GM12878 (cell line): ENCODE data around the gene EPB41. TPM values are rescaled to one million over a fixed set of nuclear protein-coding genes. Genes with fewer than 3 reads are reported as not detected.

Source experiments
- BMI1 ChIP-seq: fragments of 450-650 bp; IDR thresholded peaks from 2 replicates; pipeline ENCODE4 v1.6.1; 2016; ENCODE audit warnings: mild to moderate bottlenecking, moderate library complexity, borderline replicate concordance
- CHD2 ChIP-seq: IDR thresholded peaks from 2 replicates; pipeline ENCODE4 v1.6.1; 2011; ENCODE audit warnings: low read depth, low read length, improper control_type of control experiment, borderline replicate concordance
- CREM ChIP-seq: IDR thresholded peaks from 2 replicates; pipeline ENCODE4 v1.6.1; 2014; ENCODE audit warnings: antibody characterized with exemption, low read depth
- DPF2 ChIP-seq: fragments of 450-650 bp; IDR thresholded peaks from 2 replicates; pipeline ENCODE4 v1.6.1; 2017; ENCODE audit warnings: mild to moderate bottlenecking
- KDM1A ChIP-seq: fragments of 200-600 bp; sonication (generic); IDR thresholded peaks from 2 replicates; pipeline ENCODE4 v1.6.1; 2016; ENCODE audit warnings: borderline replicate concordance
- MEF2A ChIP-seq: IDR thresholded peaks from 2 replicates; pipeline ENCODE4 v1.6.1; 2011; ENCODE audit warnings: low read depth, mild to moderate bottlenecking, low read length, moderate library complexity; ENCODE audit not compliant: insufficient read depth
- NR2C2 ChIP-seq: IDR thresholded peaks from 2 replicates; pipeline ENCODE4 v1.6.1; 2011; ENCODE audit warnings: borderline replicate concordance, low read depth; ENCODE audit not compliant: control insufficient read depth, insufficient read length
- NR2F1 ChIP-seq: fragments of 450-650 bp; conservative IDR thresholded peaks from 2 replicates; pipeline ENCODE4 v1.6.1; 2017; ENCODE audit warnings: mild to moderate bottlenecking
- PAX8 ChIP-seq: fragments of 450-650 bp; IDR thresholded peaks from 2 replicates; pipeline ENCODE4 v1.6.1; 2017; ENCODE audit warnings: mild to moderate bottlenecking, moderate library complexity
- POLR2A ChIP-seq: IDR thresholded peaks from 2 replicates; pipeline ENCODE4 v1.6.1; 2011; ENCODE audit warnings: low read depth, mild to moderate bottlenecking, low read length
- RB1 ChIP-seq: fragments of 450-650 bp; formaldehyde crosslinking; IDR thresholded peaks from 2 replicates; pipeline ENCODE4 v1.6.1; 2017; ENCODE audit warnings: mild to moderate bottlenecking, borderline replicate concordance
- RUNX3 ChIP-seq: IDR thresholded peaks from 2 replicates; pipeline ENCODE4 v1.6.1; 2012; ENCODE audit warnings: low read length, inconsistent platforms
- SIN3A ChIP-seq: IDR thresholded peaks from 2 replicates; pipeline ENCODE4 v1.6.1; 2012; ENCODE audit warnings: low read depth, low read length, improper control_type of control experiment
- SUZ12 ChIP-seq: fragments of 200-600 bp; sonication (generic); IDR thresholded peaks from one replicate; pipeline ENCODE4 v1.6.1; 2018; ENCODE audit warnings: antibody characterized with exemption, mild to moderate bottlenecking; ENCODE audit not compliant: unreplicated experiment
- ZNF207 ChIP-seq: fragments of 450-650 bp; IDR thresholded peaks from 2 replicates; pipeline ENCODE4 v1.6.1; 2014; ENCODE audit warnings: antibody characterized with exemption, mild to moderate bottlenecking, borderline replicate concordance
- polyA plus RNA-seq, 11 experiments: library from polyadenylated mRNA; depleted of rRNA in 4 of 11; unstranded in 6 of 11; stranded (reverse) in 5 of 11; fragments of >200 nt; fragmentation: Nextera tagmentation in 4 of 11; fragmentation: Illumina TruSeq in 1 of 11; extraction: Ambion mirVana in 4 of 11; extraction: Trizol in 1 of 11; gene quantifications; 1 replicate in 1 of 11; 2 replicates in 10 of 11; pipeline versions ENCODE4 v1.2.1 to v1.2.3, GENCODE V29; 2011 to 2016; ENCODE audit warnings: inconsistent platforms in 2 of 11, missing spikeins in 2 of 11, low read depth in 1 of 11
- total RNA-seq, 4 experiments: library from RNA; depleted of rRNA in 3 of 4; stranded (reverse); fragments of >200 nt in 3 of 4; fragmentation: Illumina TruSeq in 1 of 4; extraction: Trizol in 1 of 4; gene quantifications; 2 replicates each; pipeline versions ENCODE4 v1.2.1 to v1.2.3, GENCODE V29; 2013 to 2021
- TF ChIP-seq, protein P1 (sequence below): IDR thresholded peaks from 2 replicates; pipeline ENCODE4 v1.6.1; 2012; ENCODE audit warnings: low read length, inconsistent platforms
- TF ChIP-seq, protein P2 (sequence below): fragments of 450-650 bp; formaldehyde crosslinking; IDR thresholded peaks from 2 replicates; pipeline ENCODE4 v1.4.0; 2022; ENCODE audit warnings: mild to moderate bottlenecking, moderate library complexity
- TF ChIP-seq, protein P3 (sequence below): IDR thresholded peaks from 2 replicates; pipeline ENCODE4 v1.6.1; 2012; ENCODE audit warnings: improper control_type of control experiment, low read depth, low read length; ENCODE audit not compliant: insufficient replicate concordance
- TF ChIP-seq, protein P4 (sequence below): fragments of 450-650 bp; IDR thresholded peaks from 2 replicates; pipeline ENCODE4 v1.6.1; 2016; ENCODE audit warnings: mild to moderate bottlenecking

EPB41 gene
- total and polyA plus RNA-seq, 10 of the 15 experiments (the other 5 are each of a cell fraction or from before 2014, with no cell fraction given), result 1.1 to 77.6 (median 58.8) TPM

DNA sequence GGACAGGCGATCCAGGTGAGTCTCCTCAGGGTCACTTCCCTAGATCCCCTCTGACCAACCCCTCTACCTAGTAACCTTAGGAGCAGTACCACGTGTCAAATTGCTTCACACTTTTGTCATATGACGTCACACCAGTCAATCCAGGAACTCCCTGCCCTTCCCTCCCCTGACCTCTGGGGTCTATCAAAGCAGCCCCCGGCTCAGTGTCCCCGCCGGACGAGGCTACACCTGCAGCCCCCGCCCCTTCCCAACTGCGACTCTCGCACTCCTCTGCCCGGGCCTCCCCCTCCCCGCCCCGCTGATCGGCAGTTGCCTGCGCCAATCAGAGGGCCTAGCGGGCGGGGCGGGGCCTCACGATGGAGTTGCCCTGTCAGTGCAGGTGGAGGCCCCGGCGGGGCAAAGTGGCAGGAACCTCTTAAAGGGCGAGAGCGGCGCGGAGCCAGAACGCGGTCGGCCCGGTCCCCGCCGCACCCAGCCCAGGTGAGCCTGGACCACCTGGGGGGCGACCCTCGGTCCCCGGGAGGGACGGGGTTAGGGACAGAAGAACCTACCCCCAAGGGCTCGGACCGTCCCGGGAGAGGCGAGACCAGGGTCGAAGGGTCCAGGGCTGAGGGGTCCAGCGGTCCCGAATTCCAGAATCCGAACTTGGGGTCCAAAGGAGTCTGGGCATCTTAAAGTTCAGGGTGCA lies 27.5 kb upstream of the EPB41 start (continued):
- TF ChIP-seq SIN3A, result peak; percentile 11; the same call in 1 of the 2 replicates
- peak; percentile 87 for TF ChIP-seq CHD2
- TF ChIP-seq, protein P1, sequence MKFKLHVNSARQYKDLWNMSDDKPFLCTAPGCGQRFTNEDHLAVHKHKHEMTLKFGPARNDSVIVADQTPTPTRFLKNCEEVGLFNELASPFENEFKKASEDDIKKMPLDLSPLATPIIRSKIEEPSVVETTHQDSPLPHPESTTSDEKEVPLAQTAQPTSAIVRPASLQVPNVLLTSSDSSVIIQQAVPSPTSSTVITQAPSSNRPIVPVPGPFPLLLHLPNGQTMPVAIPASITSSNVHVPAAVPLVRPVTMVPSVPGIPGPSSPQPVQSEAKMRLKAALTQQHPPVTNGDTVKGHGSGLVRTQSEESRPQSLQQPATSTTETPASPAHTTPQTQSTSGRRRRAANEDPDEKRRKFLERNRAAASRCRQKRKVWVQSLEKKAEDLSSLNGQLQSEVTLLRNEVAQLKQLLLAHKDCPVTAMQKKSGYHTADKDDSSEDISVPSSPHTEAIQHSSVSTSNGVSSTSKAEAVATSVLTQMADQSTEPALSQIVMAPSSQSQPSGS, result no peak
- no peak for TF ChIP-seq RUNX3
- no peak for TF ChIP-seq SUZ12
- peak; percentile 92 for TF ChIP-seq CREM
- TF ChIP-seq, protein P2, sequence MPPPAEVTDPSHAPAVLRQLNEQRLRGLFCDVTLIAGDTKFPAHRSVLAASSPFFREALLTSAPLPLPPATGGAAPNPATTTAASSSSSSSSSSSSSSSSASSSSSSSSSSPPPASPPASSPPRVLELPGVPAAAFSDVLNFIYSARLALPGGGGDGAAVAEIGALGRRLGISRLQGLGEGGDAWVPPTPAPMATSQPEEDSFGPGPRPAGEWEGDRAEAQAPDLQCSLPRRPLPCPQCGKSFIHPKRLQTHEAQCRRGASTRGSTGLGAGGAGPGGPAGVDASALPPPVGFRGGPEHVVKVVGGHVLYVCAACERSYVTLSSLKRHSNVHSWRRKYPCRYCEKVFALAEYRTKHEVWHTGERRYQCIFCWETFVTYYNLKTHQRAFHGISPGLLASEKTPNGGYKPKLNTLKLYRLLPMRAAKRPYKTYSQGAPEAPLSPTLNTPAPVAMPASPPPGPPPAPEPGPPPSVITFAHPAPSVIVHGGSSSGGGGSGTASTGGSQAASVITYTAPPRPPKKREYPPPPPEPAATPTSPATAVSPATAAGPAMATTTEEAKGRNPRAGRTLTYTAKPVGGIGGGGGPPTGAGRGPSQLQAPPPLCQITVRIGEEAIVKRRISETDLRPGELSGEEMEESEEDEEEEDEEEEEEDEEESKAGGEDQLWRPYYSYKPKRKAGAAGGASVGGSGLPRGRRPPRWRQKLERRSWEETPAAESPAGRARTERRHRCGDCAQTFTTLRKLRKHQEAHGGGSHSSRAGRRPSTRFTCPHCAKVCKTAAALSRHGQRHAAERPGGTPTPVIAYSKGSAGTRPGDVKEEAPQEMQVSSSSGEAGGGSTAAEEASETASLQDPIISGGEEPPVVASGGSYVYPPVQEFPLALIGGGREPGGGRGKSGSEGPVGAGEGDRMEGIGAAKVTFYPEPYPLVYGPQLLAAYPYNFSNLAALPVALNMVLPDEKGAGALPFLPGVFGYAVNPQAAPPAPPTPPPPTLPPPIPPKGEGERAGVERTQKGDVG, result no peak
- peak; percentile 91 for TF ChIP-seq DPF2
- no peak for TF ChIP-seq ZNF207
- peak; percentile 65; the same call in 1 of the 2 replicates for TF ChIP-seq RB1
- TF ChIP-seq NR2C2, result no peak
- TF ChIP-seq BMI1, result no peak
- TF ChIP-seq, protein P3, sequence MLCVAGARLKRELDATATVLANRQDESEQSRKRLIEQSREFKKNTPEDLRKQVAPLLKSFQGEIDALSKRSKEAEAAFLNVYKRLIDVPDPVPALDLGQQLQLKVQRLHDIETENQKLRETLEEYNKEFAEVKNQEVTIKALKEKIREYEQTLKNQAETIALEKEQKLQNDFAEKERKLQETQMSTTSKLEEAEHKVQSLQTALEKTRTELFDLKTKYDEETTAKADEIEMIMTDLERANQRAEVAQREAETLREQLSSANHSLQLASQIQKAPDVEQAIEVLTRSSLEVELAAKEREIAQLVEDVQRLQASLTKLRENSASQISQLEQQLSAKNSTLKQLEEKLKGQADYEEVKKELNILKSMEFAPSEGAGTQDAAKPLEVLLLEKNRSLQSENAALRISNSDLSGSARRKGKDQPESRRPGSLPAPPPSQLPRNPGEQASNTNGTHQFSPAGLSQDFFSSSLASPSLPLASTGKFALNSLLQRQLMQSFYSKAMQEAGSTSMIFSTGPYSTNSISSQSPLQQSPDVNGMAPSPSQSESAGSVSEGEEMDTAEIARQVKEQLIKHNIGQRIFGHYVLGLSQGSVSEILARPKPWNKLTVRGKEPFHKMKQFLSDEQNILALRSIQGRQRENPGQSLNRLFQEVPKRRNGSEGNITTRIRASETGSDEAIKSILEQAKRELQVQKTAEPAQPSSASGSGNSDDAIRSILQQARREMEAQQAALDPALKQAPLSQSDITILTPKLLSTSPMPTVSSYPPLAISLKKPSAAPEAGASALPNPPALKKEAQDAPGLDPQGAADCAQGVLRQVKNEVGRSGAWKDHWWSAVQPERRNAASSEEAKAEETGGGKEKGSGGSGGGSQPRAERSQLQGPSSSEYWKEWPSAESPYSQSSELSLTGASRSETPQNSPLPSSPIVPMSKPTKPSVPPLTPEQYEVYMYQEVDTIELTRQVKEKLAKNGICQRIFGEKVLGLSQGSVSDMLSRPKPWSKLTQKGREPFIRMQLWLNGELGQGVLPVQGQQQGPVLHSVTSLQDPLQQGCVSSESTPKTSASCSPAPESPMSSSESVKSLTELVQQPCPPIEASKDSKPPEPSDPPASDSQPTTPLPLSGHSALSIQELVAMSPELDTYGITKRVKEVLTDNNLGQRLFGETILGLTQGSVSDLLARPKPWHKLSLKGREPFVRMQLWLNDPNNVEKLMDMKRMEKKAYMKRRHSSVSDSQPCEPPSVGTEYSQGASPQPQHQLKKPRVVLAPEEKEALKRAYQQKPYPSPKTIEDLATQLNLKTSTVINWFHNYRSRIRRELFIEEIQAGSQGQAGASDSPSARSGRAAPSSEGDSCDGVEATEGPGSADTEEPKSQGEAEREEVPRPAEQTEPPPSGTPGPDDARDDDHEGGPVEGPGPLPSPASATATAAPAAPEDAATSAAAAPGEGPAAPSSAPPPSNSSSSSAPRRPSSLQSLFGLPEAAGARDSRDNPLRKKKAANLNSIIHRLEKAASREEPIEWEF, result no peak
- TF ChIP-seq, protein P4, sequence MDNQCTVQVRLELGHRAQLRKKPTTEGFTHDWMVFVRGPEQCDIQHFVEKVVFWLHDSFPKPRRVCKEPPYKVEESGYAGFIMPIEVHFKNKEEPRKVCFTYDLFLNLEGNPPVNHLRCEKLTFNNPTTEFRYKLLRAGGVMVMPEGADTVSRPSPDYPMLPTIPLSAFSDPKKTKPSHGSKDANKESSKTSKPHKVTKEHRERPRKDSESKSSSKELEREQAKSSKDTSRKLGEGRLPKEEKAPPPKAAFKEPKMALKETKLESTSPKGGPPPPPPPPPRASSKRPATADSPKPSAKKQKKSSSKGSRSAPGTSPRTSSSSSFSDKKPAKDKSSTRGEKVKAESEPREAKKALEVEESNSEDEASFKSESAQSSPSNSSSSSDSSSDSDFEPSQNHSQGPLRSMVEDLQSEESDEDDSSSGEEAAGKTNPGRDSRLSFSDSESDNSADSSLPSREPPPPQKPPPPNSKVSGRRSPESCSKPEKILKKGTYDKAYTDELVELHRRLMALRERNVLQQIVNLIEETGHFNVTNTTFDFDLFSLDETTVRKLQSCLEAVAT, result 0 out of 2 replicates have a peak, but pooled peaks have one; percentile 38
- TF ChIP-seq MEF2A, result no peak
- TF ChIP-seq KDM1A, result no peak
- TF ChIP-seq POLR2A, result peak; percentile 85
- peak; percentile 70 for TF ChIP-seq NR2F1
- TF ChIP-seq PAX8, result no peak
